ENCODE results near the gene KRTAP5-10.
"Not testable (repeated sequence)": the region's sequence is repeated elsewhere in the genome, so short reads cannot be mapped to it uniquely, and the experiment has no call there.

The KRTAP5-10 gene

DNA sequence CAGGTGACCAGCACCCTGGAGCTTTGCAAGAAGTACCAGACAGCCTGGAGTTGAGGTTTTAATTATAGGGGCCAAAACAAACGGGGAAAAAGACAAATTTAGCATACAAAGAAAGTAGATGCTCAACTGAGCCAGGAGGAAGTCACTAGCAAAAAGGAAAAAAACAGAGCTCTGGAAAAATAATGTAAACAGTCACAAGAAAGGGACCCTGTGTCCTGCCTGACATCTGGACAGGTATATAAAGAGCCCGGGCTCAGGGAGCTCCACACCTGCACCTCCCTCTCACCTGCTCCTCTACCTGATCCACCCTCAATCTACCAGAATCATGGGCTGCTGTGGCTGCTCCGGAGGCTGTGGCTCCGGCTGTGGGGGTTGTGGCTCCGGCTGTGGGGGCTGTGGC, at the start of gene KRTAP5-10:
TSS of gene KRTAP5-10 (plus strand) at position 301 of the 400 bp plus-strand sequence. CDS start at position 326, 25 bp downstream.
- no peak for DNase-seq

DNA sequence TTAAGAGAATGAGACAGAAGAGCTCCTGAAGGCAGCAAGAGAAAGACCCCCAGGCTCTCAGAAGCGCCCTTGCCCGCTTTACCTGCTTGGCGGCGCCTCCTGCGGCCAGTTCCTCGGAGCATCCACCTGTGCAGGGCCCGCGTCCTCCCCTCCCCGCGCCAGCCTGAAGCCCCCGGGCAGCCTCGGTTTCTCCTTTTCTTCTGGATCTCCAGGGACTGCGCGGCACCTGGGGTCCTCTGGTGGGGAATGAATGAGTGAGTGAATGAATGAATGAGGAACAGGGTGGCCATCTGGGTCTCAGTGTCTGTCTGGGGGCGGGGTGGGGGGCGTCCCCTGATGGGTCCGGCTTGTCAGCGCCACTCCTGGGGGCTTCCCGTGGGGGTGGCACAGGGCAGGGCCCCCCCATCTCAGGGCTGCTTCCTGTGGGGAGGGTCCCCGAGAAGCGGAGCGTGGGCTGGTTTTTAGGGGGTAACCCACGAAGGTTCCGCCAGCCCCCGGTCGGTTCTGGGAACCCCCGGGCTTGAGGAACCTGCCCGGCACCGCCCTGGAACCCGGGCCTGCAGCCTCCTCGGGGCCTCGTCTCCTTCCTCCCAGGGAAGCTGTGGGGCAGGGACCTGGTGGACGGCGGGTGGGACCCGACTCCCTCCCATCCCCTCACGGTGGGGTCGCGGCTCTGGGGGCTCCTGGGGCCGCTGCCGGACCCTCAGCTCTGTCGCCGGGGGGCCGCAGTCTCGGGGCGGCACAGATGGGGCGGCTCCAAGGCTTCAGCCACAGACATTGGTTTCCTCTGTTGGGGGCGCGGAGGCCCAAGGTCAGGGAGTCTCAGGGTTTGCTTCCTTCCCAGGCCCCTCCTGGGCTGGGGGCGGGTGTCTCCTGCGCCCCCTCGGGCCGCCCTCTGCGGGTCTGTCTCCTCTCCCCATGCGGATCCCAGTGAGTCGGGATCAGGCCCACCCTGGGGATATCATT, 46.6 kb upstream of the KRTAP5-10 start:
- no peak for DNase-seq

GRCh38 chr11:71519546-71519945, 45.8 kb upstream of the KRTAP5-10 start:
- DNase-seq = no peak

DNA sequence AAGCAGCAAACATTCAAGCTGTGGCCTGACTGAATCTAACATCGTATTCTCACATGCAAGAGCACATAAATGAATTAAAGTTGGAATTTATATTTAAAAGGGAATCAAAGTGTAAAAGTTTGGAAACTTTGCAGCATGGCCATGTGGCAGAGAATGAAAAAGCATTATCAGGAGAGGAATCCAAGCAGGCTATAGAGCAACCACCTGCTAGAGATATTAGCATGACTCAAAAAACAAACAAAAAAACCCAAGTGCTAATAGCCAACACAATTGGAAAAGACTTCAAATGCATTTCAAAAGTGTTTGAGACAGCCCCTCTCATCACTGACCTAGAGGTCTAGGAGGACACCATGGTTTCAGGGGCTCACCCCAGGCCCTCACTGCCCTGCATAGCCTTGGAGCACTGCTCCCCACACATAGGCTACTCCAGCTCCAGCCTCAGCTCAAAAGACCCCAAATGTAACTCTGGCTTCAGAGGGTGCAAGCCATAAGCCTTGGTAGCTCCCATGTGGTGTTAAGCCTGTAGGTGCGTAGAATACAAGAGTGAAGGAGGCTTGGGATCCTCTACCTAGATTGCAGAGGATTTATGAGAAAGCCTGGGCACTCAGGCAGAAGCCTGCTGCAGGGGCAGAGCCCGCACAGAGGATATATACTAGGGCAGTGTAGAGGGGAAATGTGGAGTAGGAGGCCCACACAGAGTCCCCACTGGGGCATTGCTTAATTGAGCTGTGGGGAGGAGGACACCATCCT, 40.0 kb upstream of the KRTAP5-10 start:
- DNase-seq = no peak

DNA sequence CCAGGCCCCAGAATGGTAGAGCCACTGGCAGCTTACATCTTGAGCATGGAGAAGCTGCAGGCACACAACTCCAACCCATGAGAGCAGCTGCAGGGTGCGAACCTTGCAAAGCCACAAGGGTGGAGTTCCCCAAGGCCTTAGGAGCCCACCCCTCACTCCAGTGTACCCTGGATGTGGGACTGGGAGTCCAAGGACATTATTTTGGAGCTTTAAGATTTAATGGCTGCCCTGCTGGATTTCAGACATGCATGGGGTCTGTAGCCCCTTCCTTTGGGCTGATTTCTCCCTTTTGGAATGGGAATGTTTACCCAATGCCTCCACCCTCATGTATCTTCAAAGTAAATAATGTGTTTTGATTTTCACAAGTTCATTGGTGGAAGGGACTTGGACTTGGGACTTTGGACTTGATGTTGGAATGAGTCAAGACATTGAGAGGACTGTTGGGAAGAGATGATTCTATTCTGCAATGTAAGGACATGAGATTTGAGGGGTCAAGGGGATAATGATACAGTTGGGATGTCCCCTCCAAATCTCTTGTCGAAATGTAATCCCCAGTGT, 39.3 kb upstream of the KRTAP5-10 start:
- DNase-seq = no peak

DNA sequence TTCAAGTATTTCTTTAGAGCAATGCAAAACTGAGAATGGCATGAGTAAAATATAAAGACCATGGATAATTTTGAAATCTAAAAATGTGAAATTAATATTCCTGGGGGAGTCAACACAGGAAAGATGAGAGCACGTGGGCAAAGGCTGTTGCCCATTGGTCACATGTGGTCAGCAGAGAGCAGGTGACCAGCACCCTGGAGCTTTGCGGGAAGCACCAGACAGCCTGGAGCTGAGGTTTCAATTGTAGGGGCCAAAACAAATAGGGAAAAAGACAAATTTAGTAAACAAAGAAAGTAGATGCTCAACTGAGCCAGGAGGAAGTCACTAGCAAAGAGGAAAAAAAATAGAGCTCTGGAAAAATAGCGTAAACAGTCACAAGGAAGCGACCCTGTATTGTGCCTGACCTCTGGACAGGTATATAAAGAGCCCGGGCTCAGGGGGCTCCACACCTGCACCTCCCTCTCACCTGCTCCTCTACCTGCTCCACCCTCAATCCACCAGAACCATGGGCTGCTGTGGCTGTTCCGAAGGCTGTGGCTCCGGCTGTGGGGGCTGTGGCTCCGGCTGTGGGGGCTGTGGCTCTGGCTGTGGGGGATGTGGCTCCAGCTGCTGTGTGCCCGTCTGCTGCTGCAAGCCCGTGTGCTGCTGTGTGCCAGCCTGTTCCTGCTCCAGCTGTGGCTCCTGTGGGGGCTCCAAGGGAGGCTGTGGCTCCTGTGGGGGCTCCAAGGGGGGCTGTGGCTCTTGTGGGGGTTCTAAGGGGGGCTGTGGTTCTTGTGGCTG, 38.4 kb upstream of the KRTAP5-10 start, which contains the start of gene KRTAP5-7:
TSS of gene KRTAP5-7 (plus strand) at position 472 of the 780 bp plus-strand sequence. CDS start at position 506, 34 bp downstream.
- not testable (repeated sequence) for DNase-seq

GRCh38 chr11:71527576-71528210, 37.7 kb upstream of the KRTAP5-10 start:
- DNase-seq = no peak

DNA sequence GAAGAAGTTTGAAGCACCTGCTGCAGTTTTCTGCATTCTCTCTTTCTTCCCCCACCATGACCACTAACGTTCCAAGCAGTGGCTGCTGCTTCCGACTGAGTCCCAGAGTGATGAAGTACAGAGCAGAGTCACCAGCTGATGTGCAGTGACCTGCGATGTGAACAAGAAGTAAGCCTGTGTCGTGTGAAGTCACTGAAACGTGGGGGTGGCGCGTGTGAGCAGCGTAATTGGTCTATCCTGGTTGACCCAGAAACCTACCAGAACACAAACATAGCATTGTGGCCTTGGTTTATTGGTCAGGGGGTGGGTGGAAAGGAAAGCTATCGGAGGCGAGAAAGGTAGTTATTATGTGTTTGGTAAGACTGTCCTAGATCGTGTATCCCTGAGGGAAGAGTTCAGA, 34.8 kb upstream of the KRTAP5-10 start:
- no peak for DNase-seq

- DNase-seq = no peak
Measured at GRCh38 chr11:71532036-71532610, 33.2 kb upstream of the KRTAP5-10 start.

GRCh38 chr11:71534711-71535608, 30.4 kb upstream of the KRTAP5-10 start:
- not testable (repeated sequence) for DNase-seq

- no peak for DNase-seq
Measured at GRCh38 chr11:71535825-71536224, 29.5 kb upstream of the KRTAP5-10 start.

- DNase-seq = no peak
Measured at GRCh38 chr11:71537537-71537936, 27.8 kb upstream of the KRTAP5-10 start.

DNA sequence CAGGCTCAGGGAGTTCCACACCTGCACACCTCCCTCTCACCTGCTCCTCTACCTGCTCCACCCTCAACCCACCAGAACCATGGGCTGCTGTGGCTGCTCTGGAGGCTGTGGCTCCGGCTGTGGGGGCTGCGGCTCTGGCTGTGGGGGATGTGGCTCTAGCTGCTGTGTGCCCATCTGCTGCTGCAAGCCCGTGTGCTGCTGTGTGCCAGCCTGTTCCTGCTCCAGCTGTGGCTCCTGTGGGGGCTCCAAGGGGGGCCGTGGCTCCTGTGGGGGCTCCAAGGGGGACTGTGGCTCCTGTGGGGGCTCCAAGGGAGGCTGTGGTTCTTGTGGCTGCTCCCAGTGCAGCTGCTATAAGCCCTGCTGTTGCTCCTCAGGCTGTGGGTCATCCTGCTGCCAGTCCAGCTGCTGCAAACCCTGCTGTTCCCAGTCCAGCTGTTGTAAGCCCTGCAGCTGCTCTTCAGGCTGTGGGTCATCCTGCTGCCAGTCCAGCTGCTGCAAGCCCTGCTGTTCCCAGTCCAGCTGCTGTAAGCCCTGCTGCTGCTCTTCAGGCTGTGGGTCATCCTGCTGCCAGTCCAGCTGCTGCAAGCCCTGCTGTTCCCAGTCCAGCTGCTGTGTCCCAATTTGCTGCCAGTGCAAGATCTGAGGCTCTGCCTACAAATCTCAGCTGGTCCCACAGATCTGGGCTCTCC, 27.2 kb upstream of the KRTAP5-10 start, which contains the start of gene KRTAP5-8:
TSS of gene KRTAP5-8 (plus strand) at position 49 of the 689 bp plus-strand sequence. CDS start at position 80, 31 bp downstream.
- DNase-seq = not testable (repeated sequence)

DNA sequence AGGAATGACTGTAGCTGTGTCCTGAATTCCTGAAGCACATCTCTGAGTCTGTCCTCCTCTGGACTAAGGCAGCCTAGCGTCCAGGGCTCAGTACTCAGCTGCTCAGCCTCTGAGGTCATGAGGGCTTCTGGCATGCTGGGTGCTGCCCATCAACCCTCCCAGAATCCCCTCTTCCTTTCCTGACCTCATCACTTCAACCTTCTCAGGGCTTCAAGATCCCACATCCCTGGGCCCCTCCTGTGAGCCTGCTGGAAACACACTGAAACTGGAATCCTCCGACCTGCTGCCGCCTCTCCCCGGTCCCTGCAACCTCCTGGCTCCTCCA, 26.7 kb upstream of the KRTAP5-10 start:
- no peak for DNase-seq

DNA sequence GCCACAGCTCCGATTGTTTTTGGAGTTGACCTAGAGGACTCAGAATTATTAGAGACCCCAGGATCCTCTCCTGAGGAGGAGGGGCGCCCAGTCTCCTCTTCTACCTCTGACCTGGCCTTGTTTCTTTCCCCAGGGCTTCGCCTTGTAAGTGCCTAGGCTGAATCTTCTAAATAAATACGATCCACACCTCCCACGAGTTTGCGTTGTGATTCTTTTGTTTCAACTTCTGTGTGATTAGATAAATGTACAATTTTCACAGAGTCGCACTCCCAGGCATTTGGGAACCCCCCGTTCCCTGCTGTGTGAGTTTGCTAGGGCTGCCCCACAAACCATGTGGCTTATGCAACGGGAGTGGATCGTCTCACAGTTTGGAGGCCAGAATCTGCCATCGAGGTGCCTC, 26.3 kb upstream of the KRTAP5-10 start:
- no peak for DNase-seq

DNA sequence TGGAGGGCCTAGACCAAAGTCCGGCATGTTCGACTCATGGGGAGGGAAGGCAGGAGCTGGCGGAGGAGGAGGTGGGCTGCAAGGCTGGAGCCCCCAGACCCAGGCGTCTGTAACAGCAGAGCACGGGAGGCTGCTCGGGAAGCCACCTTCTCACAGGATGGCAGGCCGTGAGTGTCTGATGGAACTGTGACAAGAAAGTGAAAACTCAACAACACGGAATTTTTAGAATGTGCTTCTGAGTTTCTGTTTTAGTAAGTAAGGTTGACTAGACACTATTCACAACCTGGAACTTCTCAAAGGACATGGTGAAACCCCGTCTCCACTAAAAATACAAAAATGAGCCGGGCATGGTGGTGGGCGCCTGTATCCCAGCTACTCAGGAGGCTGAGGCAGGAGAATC, 25.4 kb upstream of the KRTAP5-10 start:
- DNase-seq = not testable (repeated sequence)

- DNase-seq = not testable (repeated sequence)
Measured at GRCh38 chr11:71540521-71541304, 24.6 kb upstream of the KRTAP5-10 start.

GRCh38 chr11:71542382-71542781, 23.0 kb upstream of the KRTAP5-10 start:
- DNase-seq = no peak
